GM21447 (cell line): ENCODE results near the gene CD6.

Source experiments
- ATAC-seq: cut with Tn5 transposase; IDR thresholded peaks from one replicate; pipeline ENCODE4 v1.9.1; 2021; ENCODE audit not compliant: unreplicated experiment

CD6 gene

GRCh38 chr11:60984636-60985035 lies 13.2 kb downstream of the CD6 start:
- no peak for ATAC-seq

GRCh38 chr11:60985501-60985900 lies 14.0 kb downstream of the CD6 start:
- ATAC-seq, result no peak

- no peak for ATAC-seq
These were observed 14.8 kb downstream of the CD6 start for GRCh38 chr11:60985991-60986915.

- no peak for ATAC-seq
These were observed 16.2 kb downstream of the CD6 start for GRCh38 chr11:60987577-60988277.

- no peak for ATAC-seq
These were observed 17.2 kb downstream of the CD6 start for GRCh38 chr11:60988658-60989057.

GRCh38 chr11:60989093-60989650 lies 17.7 kb downstream of the CD6 start:
- ATAC-seq, result no peak

- no peak for ATAC-seq
These were observed 20.0 kb downstream of the CD6 start for GRCh38 chr11:60991457-60991856.

- no peak for ATAC-seq
These were observed 21.4 kb downstream of the CD6 start for GRCh38 chr11:60992842-60993409.

GRCh38 chr11:60993615-60994014 lies 22.1 kb downstream of the CD6 start:
- ATAC-seq, result no peak

- ATAC-seq, result no peak
These were observed 23.1 kb downstream of the CD6 start for GRCh38 chr11:60994541-60995080.

- ATAC-seq, result no peak
These were observed 24.3 kb downstream of the CD6 start for GRCh38 chr11:60995798-60996197.

- no peak for ATAC-seq
These were observed 25.1 kb downstream of the CD6 start for GRCh38 chr11:60996381-60997138.

- ATAC-seq, result no peak
These were observed 28.9 kb downstream of the CD6 start for GRCh38 chr11:61000426-61000825.

GRCh38 chr11:61001931-61002330 lies 30.5 kb downstream of the CD6 start:
- ATAC-seq, result no peak

- no peak for ATAC-seq
These were observed 31.1 kb downstream of the CD6 start for GRCh38 chr11:61002598-61002997.

- no peak for ATAC-seq
These were observed 32.7 kb downstream of the CD6 start for GRCh38 chr11:61004180-61004611.

- no peak for ATAC-seq
These were observed 33.3 kb downstream of the CD6 start for GRCh38 chr11:61004761-61005181.

GRCh38 chr11:61007383-61007955 lies 36.0 kb downstream of the CD6 start:
- no peak for ATAC-seq

- ATAC-seq, result no peak
These were observed 36.7 kb downstream of the CD6 start for GRCh38 chr11:61007956-61008896.
